G401 (cell line): ENCODE results near the gene CMTM6. TPM values are rescaled to one million over a fixed set of nuclear protein-coding genes. Genes with fewer than 3 reads are reported as not detected.
"Not testable (repeated sequence)": the region's sequence is repeated elsewhere in the genome, so short reads cannot be mapped to it uniquely, and the experiment has no call there.

Source experiments
- DNase-seq: peaks from one replicate; pipeline ENCODE4 v3.0.0-alpha.2; 2015; ENCODE audit warnings: low spot score
- in situ Hi-C: cut with HindIII; loops from 2 replicates; pipeline ENCODE4 v1.10.0; 2016; ENCODE audit warnings: low sequenced_read_pairs, mixed read lengths
- total RNA-seq: library from RNA; depleted of rRNA; stranded (reverse); fragments of >200 nt; shearing (Covaris generic); gene quantifications from 2 replicates; pipeline ENCODE4 v1.2.3, GENCODE V29; 2014

CMTM6 gene
- total RNA-seq, 1 experiment from 2014 or later = 89.6 TPM

DNA sequence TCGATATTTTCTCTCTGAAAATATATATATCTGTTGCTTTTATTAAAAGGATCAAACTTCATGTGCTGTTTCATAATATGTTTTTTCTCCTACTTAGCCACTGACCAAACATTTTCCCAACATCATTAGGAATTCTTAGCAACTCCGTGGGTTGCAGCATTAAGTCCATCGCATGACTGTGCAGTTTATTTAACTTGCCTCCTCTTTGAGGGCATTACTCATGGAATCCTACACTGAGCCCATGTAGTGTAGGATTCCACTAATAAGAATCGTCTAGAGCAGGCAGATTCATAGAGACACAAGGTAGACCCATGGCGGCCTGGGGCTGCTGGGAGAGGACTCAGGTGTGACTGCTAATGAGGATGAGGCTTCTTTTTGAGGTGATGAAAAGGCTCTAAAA, 49.3 kb downstream of the CMTM6 start:
- no peak for DNase-seq

GRCh38 chr3:32452009-32452408, 50.6 kb downstream of the CMTM6 start:
- in situ Hi-C loops = no loop called here
- DNase-seq = no peak

More for the DNA sequence above, 49.3 kb downstream of the CMTM6 start:
- in situ Hi-C loops = no loop called here

- in situ Hi-C loops = no loop called here
- DNase-seq = no peak
These were observed 51.5 kb downstream of the CMTM6 start for GRCh38 chr3:32450992-32451659.

- in situ Hi-C loops = no loop called here
- no peak for DNase-seq
These were observed 52.2 kb downstream of the CMTM6 start for GRCh38 chr3:32450426-32450825.

- no peak for DNase-seq
- in situ Hi-C loops = no loop called here
These were observed 53.0 kb downstream of the CMTM6 start for GRCh38 chr3:32449691-32450090.

DNA sequence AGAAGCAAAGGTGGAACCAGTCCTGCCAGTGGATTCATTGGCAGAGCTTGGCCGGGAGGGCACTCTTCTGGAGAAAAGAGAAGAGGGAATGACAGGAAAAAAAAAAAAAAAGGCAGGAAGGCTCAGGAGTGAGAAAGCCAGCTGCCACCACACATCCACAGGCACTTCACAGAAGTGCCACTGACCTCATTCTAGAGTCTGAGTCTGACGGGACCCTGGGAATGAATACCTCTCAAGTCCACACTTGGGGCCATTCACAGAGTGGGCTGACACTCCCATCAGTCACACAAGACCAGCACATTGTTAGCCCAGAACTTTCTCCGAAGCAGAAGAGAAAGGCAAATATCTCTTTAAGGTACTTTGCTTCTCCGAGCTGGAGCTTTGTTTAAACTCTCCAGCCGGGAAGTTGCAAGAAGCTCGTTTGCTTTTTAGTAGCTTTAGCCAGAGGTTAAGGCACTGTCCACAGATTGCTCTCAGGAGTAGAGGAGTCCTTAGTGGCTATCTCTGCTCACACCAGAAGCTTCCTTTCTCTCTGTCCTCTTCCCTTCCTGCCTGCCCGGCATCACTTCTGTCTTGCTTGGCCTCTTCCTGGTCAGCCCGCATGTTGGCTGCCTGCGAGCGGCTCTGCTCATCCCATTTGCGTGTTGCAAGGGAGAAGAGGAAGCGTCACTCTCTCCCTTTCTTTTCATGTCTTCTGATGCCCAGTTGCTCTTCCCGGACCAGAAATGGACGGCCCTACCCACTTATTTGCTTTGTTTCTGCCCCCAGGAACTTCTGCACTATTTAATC, 53.8 kb downstream of the CMTM6 start:
- DNase-seq = no peak
- in situ Hi-C loops = no loop called here

DNA sequence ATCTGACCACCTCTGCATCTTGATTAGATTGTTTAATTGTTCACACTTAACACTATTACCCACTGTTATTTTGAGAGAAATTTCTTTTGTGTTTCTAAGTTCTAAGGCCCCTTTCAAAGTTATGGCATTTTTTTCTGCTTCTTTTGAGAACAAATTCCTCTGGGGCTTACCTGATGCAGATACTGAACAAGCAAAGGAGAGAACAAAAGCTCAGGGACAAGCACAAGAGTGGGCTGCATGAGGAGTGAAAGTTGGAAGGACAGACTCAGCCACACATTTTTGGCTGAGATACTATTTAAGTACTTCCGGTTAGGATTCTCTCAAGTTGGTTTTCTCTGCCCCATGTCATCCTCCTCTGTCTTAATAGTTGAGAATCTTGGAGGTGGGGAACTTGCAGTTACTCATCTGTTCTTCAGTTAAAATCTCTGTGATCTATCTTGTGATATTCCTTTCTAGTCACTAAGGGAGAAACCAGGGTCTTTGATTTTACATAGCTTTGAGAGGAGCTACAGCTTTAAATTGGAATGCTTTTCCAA, 54.7 kb downstream of the CMTM6 start:
- in situ Hi-C loops = no loop called here
- no peak for DNase-seq

DNA sequence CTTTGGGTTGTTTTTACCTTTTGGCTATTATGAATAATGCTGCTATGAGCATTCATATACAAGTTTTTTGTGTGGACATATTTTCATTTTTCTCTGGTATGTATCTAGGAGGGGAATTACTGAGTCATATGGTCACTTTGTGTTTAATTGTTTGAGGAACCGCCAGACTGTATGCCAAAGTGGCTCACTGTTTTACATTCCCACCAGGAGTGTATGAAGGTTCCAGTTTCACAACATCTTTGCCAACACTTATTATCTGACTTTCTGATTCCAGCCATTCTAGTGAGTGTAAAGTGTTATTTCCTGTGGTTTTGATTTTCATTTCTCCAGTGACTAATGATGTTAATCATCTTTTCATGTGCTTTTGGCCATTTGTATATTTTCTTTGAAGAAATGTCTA, 59.2 kb downstream of the CMTM6 start:
- in situ Hi-C loops = no loop called here
- DNase-seq = no peak

GRCh38 chr3:32442766-32443165, 59.9 kb downstream of the CMTM6 start:
- in situ Hi-C loops = no loop called here
- DNase-seq = no peak

DNA sequence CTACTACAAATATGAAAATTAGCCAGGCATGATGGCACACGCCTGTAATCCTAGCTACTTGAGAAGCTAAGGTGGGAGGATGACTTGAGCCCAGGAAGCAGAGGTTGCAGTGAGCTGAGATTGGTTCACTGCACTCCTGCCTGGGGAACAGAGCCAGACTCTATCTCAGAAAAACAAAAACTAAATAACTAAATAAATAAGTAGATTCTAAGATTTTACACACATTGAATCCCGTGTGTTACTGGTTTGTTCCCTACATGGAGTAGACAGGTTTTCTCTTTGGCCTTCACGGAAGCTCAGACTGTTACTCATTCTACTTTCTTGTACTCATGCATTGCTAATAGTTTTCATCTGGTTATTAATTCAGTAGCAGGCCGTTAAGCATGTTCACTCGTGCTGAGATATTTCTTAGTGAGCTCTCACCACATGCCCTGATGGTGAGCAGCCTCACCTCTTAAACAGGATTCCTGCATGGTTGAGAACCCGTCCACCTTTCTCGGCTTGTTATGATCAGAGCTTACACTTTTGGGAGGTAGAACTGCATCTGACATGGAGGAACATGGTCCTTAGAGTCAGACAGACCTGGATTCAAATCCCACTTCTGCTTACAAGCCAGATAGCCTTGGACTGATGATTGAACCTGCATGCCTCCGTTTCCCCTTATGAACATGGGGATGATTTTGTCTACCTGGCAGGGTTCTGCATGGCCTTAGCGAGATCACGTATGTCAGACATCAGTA, 61.9 kb downstream of the CMTM6 start:
- in situ Hi-C loops = no loop called here

DNA sequence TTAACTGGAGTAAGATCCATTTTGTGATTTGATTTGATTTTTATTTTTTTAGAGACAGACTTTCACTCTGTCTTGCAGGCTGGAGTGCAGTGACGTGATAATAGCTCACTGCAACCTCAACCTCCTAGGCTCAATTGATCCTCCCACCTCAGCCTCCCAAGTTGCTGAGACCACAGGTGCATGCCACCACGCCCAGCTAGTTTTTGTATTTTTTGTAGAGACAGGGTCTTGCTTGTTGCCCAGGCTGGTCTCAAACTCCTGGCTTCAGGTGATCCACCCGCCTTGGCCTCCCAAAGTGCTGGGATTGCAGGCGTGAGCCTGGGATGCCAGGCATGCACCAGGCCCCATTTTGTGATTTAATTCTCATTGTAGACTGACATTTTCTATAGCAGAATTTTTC, 63.2 kb downstream of the CMTM6 start:
- in situ Hi-C loops, DNase-seq: not testable (repeated sequence)

More for the DNA sequence above, 61.9 kb downstream of the CMTM6 start:
- no peak for DNase-seq

- in situ Hi-C loops = no loop called here
These were observed 63.9 kb downstream of the CMTM6 start for GRCh38 chr3:32438596-32439344.

DNA sequence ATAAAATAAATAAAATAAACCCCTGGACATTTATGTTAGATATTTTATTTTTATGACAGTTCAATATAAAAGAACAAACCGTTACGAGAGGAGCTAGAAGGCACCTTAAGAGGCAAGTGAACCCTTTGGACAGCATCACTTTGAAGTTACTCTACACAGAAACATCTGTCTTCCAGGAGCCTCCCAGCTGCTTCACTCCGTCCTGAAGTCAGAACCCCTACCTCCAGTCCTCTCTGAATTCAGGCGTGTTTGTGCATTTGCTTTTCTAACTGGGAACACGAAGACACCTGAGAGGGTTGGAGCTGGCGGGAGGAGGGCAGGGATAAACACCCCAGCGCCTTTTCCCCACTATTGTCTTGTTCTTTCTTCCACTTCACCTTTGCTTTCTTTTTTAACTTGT, 64.8 kb downstream of the CMTM6 start:
- DNase-seq = no peak
- in situ Hi-C loops = no loop called here

More at GRCh38 chr3:32438596-32439344, 63.9 kb downstream of the CMTM6 start:
- no peak for DNase-seq

DNA sequence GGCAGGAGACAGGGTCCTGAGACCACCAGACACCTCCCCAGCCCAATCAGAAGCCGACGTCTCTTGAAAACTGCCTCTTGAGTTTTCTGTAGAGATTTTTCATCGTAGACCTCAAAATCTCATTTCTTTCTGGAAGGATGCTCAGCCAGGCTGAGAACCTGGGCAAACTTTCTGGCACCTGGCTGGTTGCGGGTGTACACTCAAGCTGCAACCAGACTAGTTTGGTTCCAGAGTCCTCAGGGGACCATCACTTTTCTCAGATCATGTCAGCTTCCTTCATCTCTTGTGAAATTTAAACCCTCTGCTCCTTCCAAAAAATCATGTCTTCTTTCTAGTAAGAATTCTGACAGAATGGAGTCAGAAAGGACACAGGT, 65.8 kb downstream of the CMTM6 start:
- no peak for DNase-seq
- in situ Hi-C loops = no loop called here

- no peak for DNase-seq
- in situ Hi-C loops = no loop called here
These were observed 66.5 kb downstream of the CMTM6 start for GRCh38 chr3:32435911-32436815.

GRCh38 chr3:32434206-32434605, 68.4 kb downstream of the CMTM6 start:
- in situ Hi-C loops = no loop called here
- no peak for DNase-seq

- DNase-seq = no peak
- in situ Hi-C loops = no loop called here
These were observed 69.7 kb downstream of the CMTM6 start for GRCh38 chr3:32432711-32433530.
